H9 (cell line): ENCODE measurements around the gene GGCX. TPM values are rescaled to one million over a fixed set of nuclear protein-coding genes. Genes with fewer than 3 reads are reported as not detected.

ENCODE experiments used
- DNase-seq: peaks from one replicate; pipeline ENCODE4 v3.0.0-alpha.2; 2017
- H2AFZ ChIP-seq: one replicate; pipeline ENCODE4 v1.6.1; 2013; ENCODE audit warnings: mild to moderate bottlenecking, low read length, control low read depth, moderate library complexity
- H2AK5ac ChIP-seq: 2 replicates; pipeline ENCODE4 v1.6.1; 2013; ENCODE audit warnings: low read length, control low read depth, mixed read lengths; ENCODE audit not compliant: insufficient read length
- H2BK120ac ChIP-seq: one replicate; pipeline ENCODE4 v1.6.1; 2013; ENCODE audit warnings: low read depth, mild to moderate bottlenecking, low read length, control low read depth, inconsistent platforms; ENCODE audit not compliant: poor library complexity, severe bottlenecking
- H2BK12ac ChIP-seq: 2 replicates; pipeline ENCODE4 v1.6.1; 2013; ENCODE audit warnings: low read length, control low read depth, mixed read lengths, low read depth; ENCODE audit not compliant: insufficient read length
- H2BK15ac ChIP-seq: 2 replicates; pipeline ENCODE4 v1.6.1; 2013; ENCODE audit warnings: low read depth, low read length, control low read depth
- H2BK20ac ChIP-seq: one replicate; pipeline ENCODE4 v1.6.1; 2013; ENCODE audit warnings: low read depth, mild to moderate bottlenecking, low read length, control low read depth, inconsistent platforms; ENCODE audit not compliant: poor library complexity, severe bottlenecking
- H2BK5ac ChIP-seq: 2 replicates; pipeline ENCODE4 v1.6.1; 2013; ENCODE audit warnings: low read length, control low read depth, mixed read lengths; ENCODE audit not compliant: insufficient read length
- H3K14ac ChIP-seq: 2 replicates; pipeline ENCODE4 v1.6.1; 2013; ENCODE audit warnings: low read length, control low read depth; ENCODE audit not compliant: insufficient read depth
- H3K18ac ChIP-seq: 2 replicates; pipeline ENCODE4 v1.6.1; 2013; ENCODE audit warnings: low read depth, mild to moderate bottlenecking, mixed read lengths, low read length, control low read depth; ENCODE audit not compliant: insufficient read length
- H3K23ac ChIP-seq: 2 replicates; pipeline ENCODE4 v1.6.1; 2013; ENCODE audit warnings: low read length, control low read depth, mixed read lengths, low read depth; ENCODE audit not compliant: insufficient read length
- H3K23me2 ChIP-seq: 2 replicates; pipeline ENCODE4 v1.6.1; 2013; ENCODE audit warnings: low read depth, mild to moderate bottlenecking, mixed read lengths, low read length, control low read depth; ENCODE audit not compliant: insufficient read length, poor library complexity, severe bottlenecking
- H3K27ac ChIP-seq: 2 replicates; pipeline ENCODE4 v1.5.1; 2013; ENCODE audit warnings: low read length, control low read depth, mixed read lengths, low read depth; ENCODE audit not compliant: insufficient read length
- H3K27me3 ChIP-seq: 2 replicates; pipeline ENCODE4 v1.6.1; 2013; ENCODE audit warnings: low read length, control low read depth, inconsistent platforms; ENCODE audit not compliant: insufficient read depth
- H3K4ac ChIP-seq: 2 replicates; pipeline ENCODE4 v1.6.1; 2013; ENCODE audit warnings: low read depth, mild to moderate bottlenecking, control low read depth, inconsistent platforms, low read length, moderate library complexity
- H3K4me1 ChIP-seq: 2 replicates; pipeline ENCODE4 v1.6.1; 2013; ENCODE audit warnings: low read length, control low read depth, inconsistent platforms; ENCODE audit not compliant: insufficient read depth
- H3K4me2 ChIP-seq: 2 replicates; pipeline ENCODE4 v1.6.1; 2013; ENCODE audit warnings: low read length, control low read depth, mixed read lengths; ENCODE audit not compliant: insufficient read length, insufficient read depth
- H3K56ac ChIP-seq: 2 replicates; pipeline ENCODE4 v1.6.1; 2013; ENCODE audit warnings: low read depth, mild to moderate bottlenecking, mixed read lengths, low read length, control low read depth; ENCODE audit not compliant: insufficient read length
- H3K79me1 ChIP-seq: 2 replicates; pipeline ENCODE4 v1.6.1; 2013; ENCODE audit warnings: low read depth, mild to moderate bottlenecking, moderate library complexity, low read length, control low read depth, inconsistent platforms; ENCODE audit not compliant: insufficient read depth, poor library complexity, severe bottlenecking
- H3K79me2 ChIP-seq: 2 replicates; pipeline ENCODE4 v1.6.1; 2013; ENCODE audit warnings: low read length, control low read depth, inconsistent platforms; ENCODE audit not compliant: insufficient read depth
- H3K9ac ChIP-seq: 2 replicates; pipeline ENCODE4 v1.6.1; 2013; ENCODE audit warnings: low read length, control low read depth, mixed read lengths; ENCODE audit not compliant: insufficient read length; ENCODE audit errors: extremely low read depth
- H3K9me3 ChIP-seq: one replicate; pipeline ENCODE4 v1.6.1; 2013; ENCODE audit warnings: low read depth, low read length, inconsistent platforms; ENCODE audit not compliant: control insufficient read depth
- H3T11ph ChIP-seq: one replicate; pipeline ENCODE4 v1.6.1; 2013; ENCODE audit warnings: mild to moderate bottlenecking, low read length, control low read depth, inconsistent platforms
- H4K20me1 ChIP-seq: one replicate; pipeline ENCODE4 v1.6.1; 2013; ENCODE audit not compliant: control insufficient read depth, insufficient read length, insufficient read depth
- H4K5ac ChIP-seq: 2 replicates; pipeline ENCODE4 v1.6.1; 2013; ENCODE audit warnings: low read depth, mild to moderate bottlenecking, mixed read lengths, low read length, control low read depth; ENCODE audit not compliant: insufficient read length
- H4K8ac ChIP-seq: replicated peaks from 2 replicates; pipeline ENCODE4 v1.6.1; 2013; ENCODE audit warnings: low read length, control low read depth, mixed read lengths, low read depth; ENCODE audit not compliant: insufficient read length
- H4K91ac ChIP-seq: 2 replicates; pipeline ENCODE4 v1.6.1; 2013; ENCODE audit warnings: low read depth, mild to moderate bottlenecking, moderate library complexity, mixed read lengths, low read length, control low read depth; ENCODE audit not compliant: insufficient read length
- H3K27ac Mint-ChIP-seq, 3 experiments: 2 replicates in 2 of 3; 3 replicates in 1 of 3; pipeline ENCODE4 v1.8.0; 2020 to 2021; ENCODE audit warnings: mixed read lengths in 3 of 3, mild to moderate bottlenecking in 1 of 3, moderate library complexity in 1 of 3
- H3K27me3 Mint-ChIP-seq: 2 replicates; pipeline ENCODE4 v1.8.0; 2021; ENCODE audit warnings: low read depth, mild to moderate bottlenecking, moderate library complexity, mixed read lengths
- H3K36me3 Mint-ChIP-seq, 3 experiments: 2 replicates in 2 of 3; 3 replicates in 1 of 3; pipeline ENCODE4 v1.8.0; 2020 to 2021; ENCODE audit warnings: low read depth in 3 of 3, mixed read lengths in 3 of 3; ENCODE audit not compliant: insufficient read depth in 1 of 3
- H3K4me1 Mint-ChIP-seq, 2 experiments: 2 replicates each; pipeline ENCODE4 v1.8.0; 2020; ENCODE audit warnings: mixed read lengths in 2 of 2
- H3K4me3 Mint-ChIP-seq, 2 experiments: 2 replicates in 1 of 2; 3 replicates in 1 of 2; pipeline ENCODE4 v1.8.0; 2020 to 2021; ENCODE audit warnings: mild to moderate bottlenecking in 2 of 2, mixed read lengths in 2 of 2, moderate library complexity in 1 of 2
- H3K9me3 Mint-ChIP-seq, 2 experiments: 2 replicates in 1 of 2; 3 replicates in 1 of 2; pipeline ENCODE4 v1.8.0; 2020; ENCODE audit warnings: mild to moderate bottlenecking in 2 of 2, mixed read lengths in 2 of 2, moderate library complexity in 1 of 2
- CTCF ChIP-seq: fragments of 200-600 bp; sonication (generic); conservative IDR thresholded peaks from 3 replicates; pipeline ENCODE4 v1.8.0; 2021; ENCODE audit warnings: antibody characterized with exemption, mild to moderate bottlenecking
- WGBS: extraction: QIAGEN DNeasy Blood & Tissue Kit; methylation state at CpG from one replicate; pipeline ENCODE4 v1.1.7; 2013; ENCODE audit warnings: missing lambda C conversion rate, low lambda C conversion rate, mixed read lengths; ENCODE audit not compliant: insufficient read length; ENCODE audit errors: extremely low coverage; 5-methylcytosine and 5-hydroxymethylcytosine counted together
- total RNA-seq: library from RNA; stranded (reverse); gene quantifications from 2 replicates; pipeline ENCODE4 v1.2.1, GENCODE V29; 2021

GGCX gene
- total RNA-seq, 1 experiment from 2014 or later: 32.9 TPM

- Histone ChIP-seq H3T11ph (no peak overlapping the region), H3K23me2 (peaks cover 9% of the 10 kb centered on the region), H4K8ac (no peak overlapping the region), H3K9ac (peak overlapping the region; percentile 96), H3K27me3 (no peaks in the 10 kb centered on the region), H3K9me3 (no peaks in the 10 kb centered on the region), H2BK120ac (no peak overlapping the region), H3K56ac (no peak overlapping the region), H3K23ac (no peak overlapping the region), H3K79me1 (no peaks in the 10 kb centered on the region), H3K27ac (no peak overlapping the region), H3K14ac (no peak overlapping the region), H3K18ac (no peak overlapping the region), H4K5ac (no peak overlapping the region), H4K91ac (no peak overlapping the region), H3K4me1 (no peaks in the 10 kb centered on the region), H2BK15ac (no peak overlapping the region), H2AK5ac (no peak overlapping the region), H2AFZ (no peak overlapping the region), H3K4ac (no peak overlapping the region), H2BK5ac (no peak overlapping the region), H4K20me1 (no peaks in the 10 kb centered on the region), H3K4me2 (peak overlapping the region; percentile 81), H2BK12ac (no peak overlapping the region), H2BK20ac (no peak overlapping the region), H3K79me2 (no peaks in the 10 kb centered on the region)
- no peak for DNase-seq
- peaks cover 17 to 18% of the 10 kb centered on the region in 2 experiments for H3K4me1 Mint-ChIP-seq
- no CpG with 5 or more reads among the region's 13 CpGs for WGBS
- H3K27ac Mint-ChIP-seq: peak overlapping the region; percentile 76 to 99 (median 96); a peak in 6 of 7 replicates
- H3K4me3 Mint-ChIP-seq: peak overlapping the region; percentile 99
- peaks cover 0 to 24% (median 21%) of the 10 kb centered on the region in 3 experiments; a peak in 5 of 7 replicates for H3K36me3 Mint-ChIP-seq
- no peaks in the 10 kb centered on the region for H3K9me3 Mint-ChIP-seq
- TF ChIP-seq CTCF: no peak
- H3K27me3 Mint-ChIP-seq: peaks cover 16% of the 10 kb centered on the region
These were observed 33.5 kb upstream of the GGCX start for GRCh38 chr2:85594715-85595300.
